ENCODE results near the gene FGF14.

FGF14 gene

GRCh38 chr13:102234618-102235017, 167.2 kb downstream of the FGF14 start:
- TF ChIP-seq GATA2 (IDR thresholded peaks at IDR 0.05; ENCODE audit: low read depth, low read length) = no peak
- no peak for TF ChIP-seq GATA3 (IDR thresholded peaks at IDR 0.05; ENCODE audit: low read depth, low read length)

GRCh38 chr13:102233566-102234208, 168.2 kb downstream of the FGF14 start:
- no peak for TF ChIP-seq GATA2 (IDR thresholded peaks at IDR 0.05; ENCODE audit: low read depth, low read length)
- TF ChIP-seq GATA3 (IDR thresholded peaks at IDR 0.05; ENCODE audit: low read depth, low read length) = no peak

GRCh38 chr13:102231479-102231878, 170.4 kb downstream of the FGF14 start:
- TF ChIP-seq GATA2 (IDR thresholded peaks at IDR 0.05; ENCODE audit: low read depth, low read length) = no peak
- TF ChIP-seq GATA3 (IDR thresholded peaks at IDR 0.05; ENCODE audit: low read depth, low read length) = no peak

GRCh38 chr13:102227741-102228140, 174.1 kb downstream of the FGF14 start:
- no peak for TF ChIP-seq GATA2 (IDR thresholded peaks at IDR 0.05; ENCODE audit: low read depth, low read length)
- TF ChIP-seq GATA3 (IDR thresholded peaks at IDR 0.05; ENCODE audit: low read depth, low read length) = no peak

GRCh38 chr13:102226591-102226990, 175.3 kb downstream of the FGF14 start:
- TF ChIP-seq GATA2 (IDR thresholded peaks at IDR 0.05; ENCODE audit: low read depth, low read length) (no peak), GATA3 (IDR thresholded peaks at IDR 0.05; ENCODE audit: low read depth, low read length) (no peak)

- no peak for TF ChIP-seq GATA2 (IDR thresholded peaks at IDR 0.05; ENCODE audit: low read depth, low read length)
- no peak for TF ChIP-seq GATA3 (IDR thresholded peaks at IDR 0.05; ENCODE audit: low read depth, low read length)
Measured at GRCh38 chr13:102225892-102226291, 176.0 kb downstream of the FGF14 start.

- TF ChIP-seq GATA3 (IDR thresholded peaks at IDR 0.05; ENCODE audit: low read depth, low read length) = no peak
- no peak for TF ChIP-seq GATA2 (IDR thresholded peaks at IDR 0.05; ENCODE audit: low read depth, low read length)
Measured at GRCh38 chr13:102220681-102221228, 181.1 kb downstream of the FGF14 start.

- no peak for TF ChIP-seq GATA2 (IDR thresholded peaks at IDR 0.05; ENCODE audit: low read depth, low read length)
- no peak for TF ChIP-seq GATA3 (IDR thresholded peaks at IDR 0.05; ENCODE audit: low read depth, low read length)
Measured at GRCh38 chr13:102214956-102215355, 186.9 kb downstream of the FGF14 start.

- no peak for TF ChIP-seq GATA2 (IDR thresholded peaks at IDR 0.05; ENCODE audit: low read depth, low read length)
- TF ChIP-seq GATA3 (IDR thresholded peaks at IDR 0.05; ENCODE audit: low read depth, low read length) = no peak
Measured at GRCh38 chr13:102212729-102213128, 189.1 kb downstream of the FGF14 start.

GRCh38 chr13:102208347-102208746, 193.5 kb downstream of the FGF14 start:
- TF ChIP-seq GATA2 (IDR thresholded peaks at IDR 0.05; ENCODE audit: low read depth, low read length) (no peak), GATA3 (IDR thresholded peaks at IDR 0.05; ENCODE audit: low read depth, low read length) (no peak)

GRCh38 chr13:102207680-102208342, 194.0 kb downstream of the FGF14 start:
- no peak for TF ChIP-seq GATA3 (IDR thresholded peaks at IDR 0.05; ENCODE audit: low read depth, low read length)
- TF ChIP-seq GATA2 (IDR thresholded peaks at IDR 0.05; ENCODE audit: low read depth, low read length) = no peak

GRCh38 chr13:102203718-102204117, 198.1 kb downstream of the FGF14 start:
- TF ChIP-seq GATA2 (IDR thresholded peaks at IDR 0.05; ENCODE audit: low read depth, low read length) (no peak), GATA3 (IDR thresholded peaks at IDR 0.05; ENCODE audit: low read depth, low read length) (no peak)

GRCh38 chr13:102198418-102199311, 203.2 kb downstream of the FGF14 start:
- TF ChIP-seq GATA2 (IDR thresholded peaks at IDR 0.05; ENCODE audit: low read depth, low read length) (no peak), GATA3 (IDR thresholded peaks at IDR 0.05; ENCODE audit: low read depth, low read length) (no peak)

GRCh38 chr13:102197193-102197592, 204.7 kb downstream of the FGF14 start:
- no peak for TF ChIP-seq GATA3 (IDR thresholded peaks at IDR 0.05; ENCODE audit: low read depth, low read length)
- TF ChIP-seq GATA2 (IDR thresholded peaks at IDR 0.05; ENCODE audit: low read depth, low read length) = no peak
